DOHH2 (cell line): ENCODE results near the gene RALBP1.

ENCODE experiments used
- H3F3A ChIP-seq: fragments of 200-600 bp; sonication (generic), shearing (Covaris generic); 2 replicates; pipeline ENCODE4 v1.6.0; 2016; ENCODE audit warnings: antibody characterized with exemption, mild to moderate bottlenecking; ENCODE audit not compliant: control insufficient read depth, insufficient read depth
- H3K27ac ChIP-seq: fragments of 200-600 bp; sonication (generic); 2 replicates; pipeline ENCODE4 v1.5.1; 2014; ENCODE audit warnings: low read depth, mild to moderate bottlenecking, low read length, moderate library complexity
- H3K27me3 ChIP-seq: fragments of 200-600 bp; sonication (generic); 2 replicates; pipeline ENCODE4 v1.6.1; 2014; ENCODE audit warnings: mild to moderate bottlenecking, low read length, mixed read lengths; ENCODE audit not compliant: control insufficient read depth
- H3K36me3 ChIP-seq: fragments of 200-600 bp; sonication (generic); 2 replicates; pipeline ENCODE4 v1.6.1; 2014; ENCODE audit warnings: mild to moderate bottlenecking, low read length, moderate library complexity, mixed read lengths; ENCODE audit not compliant: control insufficient read depth
- H3K4me1 ChIP-seq: fragments of 200-600 bp; sonication (generic); 2 replicates; pipeline ENCODE4 v1.6.1; 2014; ENCODE audit warnings: mild to moderate bottlenecking, low read length, mixed read lengths; ENCODE audit not compliant: control insufficient read depth
- H3K4me2 ChIP-seq: fragments of 200-600 bp; sonication (generic); 2 replicates; pipeline ENCODE4 v1.6.0; 2014; ENCODE audit warnings: mild to moderate bottlenecking, low read length, moderate library complexity
- H3K4me3 ChIP-seq: fragments of 200-600 bp; sonication (generic); 2 replicates; pipeline ENCODE4 v1.5.1; 2014; ENCODE audit warnings: mild to moderate bottlenecking, low read length, mixed read lengths
- H3K79me2 ChIP-seq: fragments of 200-600 bp; sonication (generic); 2 replicates; pipeline ENCODE4 v1.6.1; 2014; ENCODE audit warnings: mild to moderate bottlenecking, low read length, mixed read lengths; ENCODE audit not compliant: control insufficient read depth
- H3K9me2 ChIP-seq: fragments of 200-600 bp; sonication (generic); replicated peaks from 2 replicates; pipeline ENCODE4 v1.6.1; 2014; ENCODE audit warnings: mild to moderate bottlenecking, low read length, mixed read lengths; ENCODE audit not compliant: control insufficient read depth
- H3K9me3 ChIP-seq: fragments of 200-600 bp; sonication (generic); 2 replicates; pipeline ENCODE4 v1.6.1; 2014; ENCODE audit warnings: antibody characterized with exemption, low read length, mixed read lengths; ENCODE audit not compliant: control insufficient read depth, insufficient read depth
- H4K20me1 ChIP-seq: fragments of 200-600 bp; sonication (generic); 2 replicates; pipeline ENCODE4 v1.6.0; 2014; ENCODE audit warnings: low read depth, mild to moderate bottlenecking, antibody characterized with exemption, low read length, moderate library complexity; ENCODE audit not compliant: control insufficient read depth, insufficient read depth
- EZH2phosphoT487 ChIP-seq: fragments of 200-600 bp; sonication (generic); IDR thresholded peaks from 2 replicates; pipeline ENCODE4 v1.6.1; 2017; ENCODE audit warnings: borderline replicate concordance, mild to moderate bottlenecking, antibody characterized with exemption, low read length, moderate library complexity, mixed read lengths
- TF ChIP-seq, protein P1 (sequence below): fragments of 200-600 bp; sonication (generic); IDR thresholded peaks from one replicate; pipeline ENCODE4 v1.5.1; 2014; ENCODE audit warnings: antibody characterized with exemption, mild to moderate bottlenecking, low read depth, low read length; ENCODE audit not compliant: poor library complexity, severe bottlenecking

The RALBP1 gene

DNA sequence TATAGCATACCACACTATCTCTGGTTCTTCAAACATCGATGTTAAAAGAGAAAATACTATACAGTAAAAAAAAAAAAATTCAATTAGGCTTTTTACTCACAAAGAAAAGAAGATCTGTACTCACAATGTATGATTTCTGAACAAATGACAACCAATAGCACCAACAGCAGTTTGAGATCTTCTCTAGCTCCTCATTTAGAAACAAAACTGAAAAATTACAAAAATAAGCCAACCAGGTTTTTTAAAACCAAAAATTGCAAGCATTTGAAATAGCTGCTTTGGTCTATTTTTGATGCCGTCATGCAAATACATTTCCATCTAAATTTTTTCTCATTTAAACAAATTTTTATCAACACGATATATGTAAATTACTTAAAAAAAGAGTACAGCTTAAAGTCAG lies 34.3 kb upstream of the RALBP1 start:
- Histone ChIP-seq H3K4me1 (peaks cover 21% of the 10 kb centered on the region), H3F3A (no peaks in the 10 kb centered on the region; the same call in 1 of the 2 replicates), H3K4me3 (peak overlapping the region; percentile 36), H4K20me1 (no peaks in the 10 kb centered on the region), H3K27ac (peak overlapping the region; percentile 29), H3K27me3 (no peaks in the 10 kb centered on the region), H3K9me2 (no peaks in the 10 kb centered on the region), H3K79me2 (no peaks in the 10 kb centered on the region), H3K4me2 (peak overlapping the region; percentile 50), H3K36me3 (no peaks in the 10 kb centered on the region), H3K9me3 (no peaks in the 10 kb centered on the region)
- TF ChIP-seq EZH2phosphoT487: no peak
- TF ChIP-seq, protein P1, sequence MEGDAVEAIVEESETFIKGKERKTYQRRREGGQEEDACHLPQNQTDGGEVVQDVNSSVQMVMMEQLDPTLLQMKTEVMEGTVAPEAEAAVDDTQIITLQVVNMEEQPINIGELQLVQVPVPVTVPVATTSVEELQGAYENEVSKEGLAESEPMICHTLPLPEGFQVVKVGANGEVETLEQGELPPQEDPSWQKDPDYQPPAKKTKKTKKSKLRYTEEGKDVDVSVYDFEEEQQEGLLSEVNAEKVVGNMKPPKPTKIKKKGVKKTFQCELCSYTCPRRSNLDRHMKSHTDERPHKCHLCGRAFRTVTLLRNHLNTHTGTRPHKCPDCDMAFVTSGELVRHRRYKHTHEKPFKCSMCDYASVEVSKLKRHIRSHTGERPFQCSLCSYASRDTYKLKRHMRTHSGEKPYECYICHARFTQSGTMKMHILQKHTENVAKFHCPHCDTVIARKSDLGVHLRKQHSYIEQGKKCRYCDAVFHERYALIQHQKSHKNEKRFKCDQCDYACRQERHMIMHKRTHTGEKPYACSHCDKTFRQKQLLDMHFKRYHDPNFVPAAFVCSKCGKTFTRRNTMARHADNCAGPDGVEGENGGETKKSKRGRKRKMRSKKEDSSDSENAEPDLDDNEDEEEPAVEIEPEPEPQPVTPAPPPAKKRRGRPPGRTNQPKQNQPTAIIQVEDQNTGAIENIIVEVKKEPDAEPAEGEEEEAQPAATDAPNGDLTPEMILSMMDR: no peak

GRCh38 chr18:9444549-9444948 lies 30.8 kb upstream of the RALBP1 start:
- TF ChIP-seq, protein P1: no peak
- no peak for TF ChIP-seq EZH2phosphoT487
- H3K4me1 ChIP-seq: peaks cover 21% of the 10 kb centered on the region
- H4K20me1 ChIP-seq: no peaks in the 10 kb centered on the region
- H3K9me3 ChIP-seq: no peaks in the 10 kb centered on the region
- no peaks in the 10 kb centered on the region for H3K79me2 ChIP-seq
- H3K27ac ChIP-seq: no peak overlapping the region
- no peak overlapping the region for H3K4me2 ChIP-seq
- no peak overlapping the region for H3K4me3 ChIP-seq
- no peaks in the 10 kb centered on the region for H3K36me3 ChIP-seq
- no peaks in the 10 kb centered on the region; the same call in 1 of the 2 replicates for H3F3A ChIP-seq
- no peaks in the 10 kb centered on the region for H3K9me2 ChIP-seq
- 0 out of 2 replicates have a peak, but pooled peaks cover under 1% of the 10 kb centered on the region for H3K27me3 ChIP-seq

DNA sequence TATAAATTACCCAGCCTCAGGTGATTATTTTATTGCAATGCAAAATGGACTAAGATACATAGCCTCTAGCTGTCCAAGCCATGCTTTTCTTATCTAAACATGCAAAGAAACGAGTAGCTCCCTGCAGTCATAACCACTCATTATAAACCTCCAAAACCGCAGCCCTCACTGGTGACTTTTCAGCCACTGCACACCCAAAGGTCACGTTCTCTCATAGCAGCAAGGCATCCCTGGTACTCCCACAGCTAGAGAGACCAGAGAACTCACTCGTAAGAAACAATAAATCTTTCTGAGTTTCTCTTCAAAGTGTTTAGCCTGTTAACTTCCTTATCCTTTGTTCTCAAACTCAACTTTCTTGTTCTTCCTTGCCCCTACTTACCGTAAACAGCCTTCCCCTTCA lies 28.5 kb upstream of the RALBP1 start:
- Histone ChIP-seq H3K9me3 (no peaks in the 10 kb centered on the region), H3K4me3 (no peak overlapping the region), H3K9me2 (no peaks in the 10 kb centered on the region), H3F3A (no peaks in the 10 kb centered on the region), H3K4me2 (no peak overlapping the region), H3K27me3 (0 out of 2 replicates have a peak, but pooled peaks cover 2% of the 10 kb centered on the region), H4K20me1 (no peaks in the 10 kb centered on the region), H3K36me3 (no peaks in the 10 kb centered on the region), H3K79me2 (no peaks in the 10 kb centered on the region), H3K4me1 (peaks cover under 1% of the 10 kb centered on the region; the same call in 1 of the 2 replicates), H3K27ac (no peak overlapping the region)
- TF ChIP-seq EZH2phosphoT487: no peak
- TF ChIP-seq, protein P1: no peak

- H3F3A ChIP-seq: no peaks in the 10 kb centered on the region
- no peaks in the 10 kb centered on the region for H3K79me2 ChIP-seq
- no peaks in the 10 kb centered on the region for H3K9me3 ChIP-seq
- no peaks in the 10 kb centered on the region for H3K9me2 ChIP-seq
- no peak overlapping the region for H3K27ac ChIP-seq
- H4K20me1 ChIP-seq: no peaks in the 10 kb centered on the region
- H3K4me2 ChIP-seq: no peak overlapping the region
- H3K36me3 ChIP-seq: no peaks in the 10 kb centered on the region
- 0 out of 2 replicates have a peak, but pooled peaks cover 2% of the 10 kb centered on the region for H3K27me3 ChIP-seq
- no peak for TF ChIP-seq EZH2phosphoT487
- TF ChIP-seq, protein P1: no peak
- H3K4me1 ChIP-seq: no peaks in the 10 kb centered on the region
- H3K4me3 ChIP-seq: no peak overlapping the region
These were observed 28.0 kb upstream of the RALBP1 start for GRCh38 chr18:9447334-9447733.
